H1 (cell line): ENCODE measurements around the gene ACTG1. TPM values are rescaled to one million over a fixed set of nuclear protein-coding genes. Genes with fewer than 3 reads are reported as not detected.
A peak's percentile ranks its signal among the peaks of the same experiment; 100 is the strongest.

Experiments used
- CTCF ChIA-PET: fragments of 300-600 bp; sonication (Branson Sonifier 250); formaldehyde crosslinking; loops from one replicate; lab custom pipeline; 2021; ENCODE audit not compliant: partially characterized antibody; lab: Charles Lee
- POLR2A ChIA-PET: fragments of 300-600 bp; sonication (Branson Sonifier 250); formaldehyde crosslinking; loops from one replicate; lab custom pipeline; 2021; ENCODE audit warnings: inconsistent platforms; ENCODE audit not compliant: partially characterized antibody; lab: Charles Lee
- DNase-seq, 2 experiments: peaks; one replicate each; pipeline versions ENCODE4 v3.0.0 to v3.0.0-alpha.2; 2010 to 2022; ENCODE audit warnings: low spot score in 2 of 2, low read depth in 1 of 2, mixed read lengths in 1 of 2
- FAIRE-seq: peaks from 2 replicates; lab custom pipeline; 2011; peaks lifted over from hg19 to GRCh38; lab: Jason Lieb, UNC
- H2AFZ ChIP-seq: 2 replicates; pipeline ENCODE4 v1.8.1; 2012; ENCODE audit warnings: low read length, inconsistent platforms
- H2AK5ac ChIP-seq: 2 replicates; pipeline ENCODE4 v1.6.1; 2013; ENCODE audit warnings: low read depth, low read length
- H2BK120ac ChIP-seq: replicated peaks from 2 replicates; pipeline ENCODE3; 2013; ENCODE audit warnings: low read depth, low read length, inconsistent platforms
- H2BK12ac ChIP-seq: 2 replicates; pipeline ENCODE4 v1.6.1; 2013; ENCODE audit warnings: low read depth, low read length
- H2BK15ac ChIP-seq: 2 replicates; pipeline ENCODE4 v1.6.1; 2013; ENCODE audit warnings: low read length
- H2BK20ac ChIP-seq: 2 replicates; pipeline ENCODE4 v1.6.1; 2013; ENCODE audit warnings: low read length
- H2BK5ac ChIP-seq: 2 replicates; pipeline ENCODE4 v1.6.1; 2013; ENCODE audit warnings: low read depth, low read length
- H3K14ac ChIP-seq: 2 replicates; pipeline ENCODE4 v1.6.1; 2013; ENCODE audit warnings: inconsistent platforms; ENCODE audit not compliant: insufficient read length
- H3K18ac ChIP-seq: 2 replicates; pipeline ENCODE4 v1.6.1; 2013; ENCODE audit warnings: low read length; ENCODE audit errors: extremely low read depth
- H3K23ac ChIP-seq: 2 replicates; pipeline ENCODE4 v1.6.1; 2013; ENCODE audit warnings: inconsistent platforms; ENCODE audit not compliant: insufficient read length
- H3K23me2 ChIP-seq: 2 replicates; pipeline ENCODE4 v1.6.1; 2013; ENCODE audit warnings: low read depth, low read length
- H3K27ac ChIP-seq: 2 replicates; pipeline ENCODE4 v1.6.1; 2011; ENCODE audit warnings: low read depth, low read length, inconsistent platforms
- H3K27me3 ChIP-seq, 4 experiments: replicated peaks in 1 of 4; 1 replicate in 1 of 4; 2 replicates in 3 of 4; pipeline versions ENCODE4 v1.6.1 to v1.8.1; 2011 to 2013; ENCODE audit warnings: low read length in 3 of 4, mild to moderate bottlenecking in 3 of 4, inconsistent platforms in 2 of 4, mixed read lengths in 2 of 4, moderate library complexity in 1 of 4; ENCODE audit not compliant: control insufficient read depth in 3 of 4, insufficient read depth in 3 of 4; ENCODE audit errors: extremely low read depth in 1 of 4
- H3K36me3 ChIP-seq, 4 experiments: 2 replicates each; pipeline versions ENCODE4 v1.6.1 to v1.8.1; 2011 to 2013; ENCODE audit warnings: mild to moderate bottlenecking in 4 of 4, low read length in 3 of 4, moderate library complexity in 2 of 4, control low read depth in 1 of 4, inconsistent platforms in 1 of 4; ENCODE audit not compliant: insufficient read depth in 4 of 4, control insufficient read depth in 2 of 4
- H3K4ac ChIP-seq: replicated peaks from 2 replicates; pipeline ENCODE3; 2013; ENCODE audit warnings: low read length, low read depth, mixed read lengths, inconsistent platforms; ENCODE audit not compliant: insufficient read length
- H3K4me1 ChIP-seq, 4 experiments: replicated peaks in 1 of 4; 1 replicate in 1 of 4; 2 replicates in 3 of 4; pipeline versions ENCODE4 v1.6.1 to v1.8.1; 2011 to 2013; ENCODE audit warnings: low read length in 3 of 4, inconsistent platforms in 2 of 4, mixed read lengths in 1 of 4; ENCODE audit not compliant: insufficient read depth in 4 of 4, control insufficient read depth in 3 of 4
- H3K4me2 ChIP-seq, 2 experiments: 2 replicates each; pipeline versions ENCODE4 v1.6.1 to v1.8.1; 2011 to 2013; ENCODE audit warnings: low read depth in 2 of 2, low read length in 2 of 2, control low read depth in 1 of 2, inconsistent platforms in 1 of 2, mild to moderate bottlenecking in 1 of 2; ENCODE audit not compliant: insufficient read depth in 1 of 2
- H3K4me3 ChIP-seq, 4 experiments: fragments of 200-600, 300-600 bp in 1 of 4; sonication (generic), shearing (Covaris generic), sonication (Bioruptor Twin) in 1 of 4; 2 replicates each; pipeline versions ENCODE4 v1.5.1 to v1.8.1; 2011 to 2016; ENCODE audit warnings: low read length in 4 of 4, low read depth in 3 of 4, control low read depth in 2 of 4, inconsistent platforms in 2 of 4, mild to moderate bottlenecking in 2 of 4, mixed read lengths in 1 of 4, moderate library complexity in 1 of 4; ENCODE audit not compliant: insufficient read depth in 2 of 4; ENCODE audit errors: extremely low read depth in 1 of 4
- H3K56ac ChIP-seq: replicated peaks from 2 replicates; pipeline ENCODE3; 2013; ENCODE audit warnings: low read depth, mild to moderate bottlenecking, mixed read lengths, low read length, inconsistent platforms; ENCODE audit not compliant: insufficient read length
- H3K79me1 ChIP-seq: 2 replicates; pipeline ENCODE4 v1.6.1; 2013; ENCODE audit warnings: low read depth, low read length, control low read depth
- H3K79me2 ChIP-seq, 2 experiments: 2 replicates each; pipeline versions ENCODE4 v1.6.1 to v1.8.1; 2012 to 2013; ENCODE audit warnings: low read length in 2 of 2, mild to moderate bottlenecking in 2 of 2, inconsistent platforms in 1 of 2; ENCODE audit not compliant: insufficient read depth in 2 of 2, control insufficient read depth in 1 of 2
- H3K9ac ChIP-seq, 4 experiments: replicated peaks in 1 of 4; 1 replicate in 1 of 4; 2 replicates in 3 of 4; pipeline versions ENCODE4 v1.6.1 to v1.8.1; 2011 to 2013; ENCODE audit warnings: low read depth in 3 of 4, low read length in 3 of 4, control low read depth in 2 of 4, mild to moderate bottlenecking in 2 of 4, moderate library complexity in 2 of 4, inconsistent platforms in 1 of 4; ENCODE audit errors: extremely low read depth in 1 of 4
- H3K9me3 ChIP-seq, 2 experiments: 2 replicates each; pipeline versions ENCODE4 v1.6.1 to v1.8.1; 2012 to 2013; ENCODE audit warnings: mild to moderate bottlenecking in 2 of 2, moderate library complexity in 2 of 2, control low read depth in 1 of 2, inconsistent platforms in 1 of 2, low read depth in 1 of 2, low read length in 1 of 2, mixed read lengths in 1 of 2; ENCODE audit not compliant: insufficient read depth in 2 of 2
- H4K20me1 ChIP-seq, 2 experiments: replicated peaks in 1 of 2; 2 replicates each; pipeline versions ENCODE3 to v1.8.1; 2011 to 2013; ENCODE audit warnings: inconsistent platforms in 2 of 2, low read length in 2 of 2, mild to moderate bottlenecking in 1 of 2; ENCODE audit not compliant: insufficient read depth in 2 of 2, control insufficient read depth in 1 of 2
- H4K5ac ChIP-seq: 2 replicates; pipeline ENCODE4 v1.6.1; 2013; ENCODE audit warnings: low read length, low read depth, mixed read lengths, inconsistent platforms; ENCODE audit not compliant: insufficient read length
- H4K8ac ChIP-seq: 2 replicates; pipeline ENCODE4 v1.8.0; 2013; ENCODE audit warnings: mild to moderate bottlenecking, moderate library complexity, low read length, inconsistent platforms; ENCODE audit not compliant: insufficient read depth; ENCODE audit errors: extremely low read depth
- H4K91ac ChIP-seq: replicated peaks from 2 replicates; pipeline ENCODE3; 2013; ENCODE audit warnings: low read length, mixed read lengths, inconsistent platforms; ENCODE audit not compliant: insufficient read length
- CBX8 ChIP-seq: fragments of 300-800, 300-1000 bp; sonication (generic); IDR thresholded peaks from 2 replicates; pipeline ENCODE4 v1.7.1; 2016; ENCODE audit warnings: low read depth, low read length, borderline replicate concordance
- EGR1 ChIP-seq: IDR thresholded peaks from 2 replicates; pipeline ENCODE4 v1.6.1; 2011; ENCODE audit warnings: low read depth, low read length, borderline replicate concordance
- GTF2F1 ChIP-seq: IDR thresholded peaks from 2 replicates; pipeline ENCODE4 v1.6.1; 2012; ENCODE audit warnings: low read depth, low read length, improper control_type of control experiment, borderline replicate concordance
- SUZ12 ChIP-seq: fragments of 200-600 bp; sonication (generic); IDR thresholded peaks from 2 replicates; pipeline ENCODE4 v1.6.1; 2012; ENCODE audit warnings: mild to moderate bottlenecking, inconsistent platforms, low read length, moderate library complexity, mixed read lengths
- TBP ChIP-seq: IDR thresholded peaks from 2 replicates; pipeline ENCODE4 v1.6.1; 2011; ENCODE audit warnings: low read depth, low read length, improper control_type of control experiment
- TEAD4 ChIP-seq: IDR thresholded peaks from 2 replicates; pipeline ENCODE4 v1.6.1; 2012; ENCODE audit warnings: low read depth, low read length, inconsistent platforms, mixed read lengths
- USF2 ChIP-seq: IDR thresholded peaks from 2 replicates; pipeline ENCODE4 v1.6.1; 2011; ENCODE audit warnings: low read length, improper control_type of control experiment
- WGBS, 2 experiments: shearing (Covaris generic) in 1 of 2; methylation state at CpG; one replicate each; pipeline versions ENCODE4 v1.1.6 to v1.1.7; 2013 to 2015; ENCODE audit warnings: low lambda C conversion rate in 2 of 2, mixed read lengths in 2 of 2, inconsistent platforms in 1 of 2, low coverage in 1 of 2, missing lambda C conversion rate in 1 of 2; ENCODE audit not compliant: insufficient replicate concordance in 2 of 2, insufficient coverage in 1 of 2, insufficient read length in 1 of 2; ENCODE audit errors: extremely low coverage in 1 of 2, missing lambda C conversion rate in 1 of 2; 5-methylcytosine and 5-hydroxymethylcytosine counted together
- polyA plus RNA-seq, 7 experiments: library from polyadenylated mRNA; depleted of rRNA in 3 of 7; stranded (reverse) in 5 of 7; unstranded in 2 of 7; fragments of >200 nt in 5 of 7; fragments of 200-250 nt in 2 of 7; gene quantifications; 1 replicate in 5 of 7; 2 replicates in 1 of 7; 4 replicates in 1 of 7; pipeline versions ENCODE4 v1.2.1 to v1.2.3, GENCODE V29; 2011 to 2013; ENCODE audit warnings: missing spikeins in 2 of 7, mixed read lengths in 2 of 7
- total RNA-seq: library from RNA; stranded (reverse); fragmentation: NEBNext Ultra II Directional; extraction: Animal tissue kit (Norgen Biotek cat#: 25700); gene quantifications from 2 replicates; pipeline ENCODE4 v1.2.1, GENCODE V29; 2021

The ACTG1 gene
- total and polyA plus RNA-seq, 2 of the 8 experiments (the other 6 are each of a cell fraction or from before 2014, with no cell fraction given) = 3,535 to 5,010 TPM

DNA sequence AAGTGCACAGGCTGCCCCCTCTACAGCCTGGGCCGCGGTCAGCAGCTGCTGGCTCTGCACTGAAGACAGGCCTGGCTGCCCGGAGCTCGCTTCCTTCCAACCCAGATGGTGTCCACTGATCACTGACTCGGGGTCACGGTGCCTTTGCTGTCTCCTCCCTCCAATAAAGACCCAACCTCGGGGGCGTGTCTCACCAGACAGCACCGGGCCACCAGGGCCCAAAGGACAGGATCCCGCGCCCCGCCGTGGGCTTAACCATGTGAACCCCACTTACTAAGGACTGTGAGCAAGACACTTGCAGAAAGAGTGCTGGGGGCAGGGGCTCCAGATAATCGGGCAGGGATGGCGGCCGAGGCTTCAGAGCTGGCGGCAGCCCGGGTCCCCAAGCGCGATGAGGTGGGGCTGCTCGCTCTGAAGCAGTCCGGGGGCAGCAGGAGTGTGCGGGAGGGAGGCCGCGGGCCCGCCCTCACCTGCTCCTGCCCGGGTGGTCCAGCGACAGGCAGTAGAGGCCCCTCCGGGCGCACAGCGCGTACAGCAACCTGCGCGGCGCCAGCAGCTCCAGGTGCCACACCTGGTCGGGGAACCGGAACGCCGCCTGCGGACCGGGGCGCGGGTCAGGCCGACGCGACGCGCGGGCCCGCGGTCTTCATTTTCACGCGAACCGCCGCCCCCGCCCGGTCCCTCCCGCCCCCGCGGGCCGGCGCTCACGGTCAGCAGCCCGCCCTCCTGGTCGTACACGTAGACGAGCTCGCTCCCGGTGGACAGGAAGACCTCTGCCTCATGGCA, 39.1 kb upstream of the ACTG1 start:
- FAIRE-seq = no peak
- no peak for TF ChIP-seq USF2
- no peak for TF ChIP-seq SUZ12
- no peak for TF ChIP-seq GTF2F1
- TF ChIP-seq TBP = no peak
- no peak for TF ChIP-seq TEAD4
- TF ChIP-seq EGR1 = peak; percentile 3; the same call in 1 of the 2 replicates
- no peak for TF ChIP-seq CBX8

More for the DNA sequence above, 39.1 kb upstream of the ACTG1 start:
- Histone ChIP-seq H2BK15ac (no peak overlapping the region), H2BK5ac (no peak overlapping the region; the same call in 1 of the 2 replicates), H3K56ac (peak overlapping the region; percentile 67), H2AFZ (peak overlapping the region; percentile 37; the same call in 1 of the 2 replicates), H2BK20ac (no peak overlapping the region), H4K20me1 (peaks cover 0 to 18% of the 10 kb centered on the region in 2 experiments), H3K36me3 (peaks cover 0 to 16% (median 11%) of the 10 kb centered on the region in 4 experiments; a peak in 6 of 8 replicates), H3K9ac (peak overlapping the region in 3 of 4 experiments; percentile 38 to 71 (median 48); a peak in 4 of 7 replicates), H3K14ac (no peak overlapping the region), H3K4ac (no peak overlapping the region), H3K4me1 (peaks cover 3 to 17% (median 8%) of the 10 kb centered on the region in 4 experiments), H4K8ac (peak overlapping the region; percentile 28; the same call in 1 of the 2 replicates), H3K27ac (no peak overlapping the region), H3K27me3 (no peaks in the 10 kb centered on the region), H2BK120ac (no peak overlapping the region), H3K23ac (no peak overlapping the region), H4K5ac (peak overlapping the region; percentile 84), H2AK5ac (no peak overlapping the region), H3K79me1 (peaks cover 4% of the 10 kb centered on the region; the same call in 1 of the 2 replicates), H3K18ac (peak overlapping the region; percentile 71), H3K4me3 (peak overlapping the region; percentile 69 to 94 (median 84)), H2BK12ac (no peak overlapping the region), H3K79me2 (peaks cover 0 to 10% of the 10 kb centered on the region in 2 experiments; a peak in 1 of 4 replicates), H3K23me2 (peaks cover 9% of the 10 kb centered on the region; the same call in 1 of the 2 replicates), H3K9me3 (no peaks in the 10 kb centered on the region), H3K4me2 (peak overlapping the region; percentile 85 to 87), H4K91ac (no peak overlapping the region)
- ChIA-PET CTCF (interaction anchor here (0.6 to 2.8 kb wide), 9 partner anchors 10 to 1762 kb away, joined by 3 to 8 read pairs (median 4); no protein-coding TSS in a partner anchor), POLR2A (interaction anchor here (0.6 to 5.0 kb wide), 21 partner anchors 13 to 322 kb away, joined by 3 to 50 read pairs (median 4); partner anchors contain the start of genes ACTG1, MRPL12, NPLOC4 and TSPAN10)
- WGBS, 2 experiments = 13% methylated on average over 35 of the region's 69 CpGs; no CpG with 5 or more reads in 1 of the 2 experiments
- DNase-seq = no peak
